NCI-H2029 (cell line): ENCODE results near the gene TMPRSS9.
A peak's percentile ranks its signal among the peaks of the same experiment; 100 is the strongest.
"Not testable (repeated sequence)": the region's sequence is repeated elsewhere in the genome, so short reads cannot be mapped to it uniquely, and the experiment has no call there.

Source experiments
- DNase-seq: peaks from one replicate; lab custom pipeline; 2025; lab: John Stamatoyannopoulos, UW

TMPRSS9 gene

GRCh38 chr19:2342656-2343288 is 17.3 kb upstream of the TMPRSS9 start:
- DNase-seq, result no peak

DNA sequence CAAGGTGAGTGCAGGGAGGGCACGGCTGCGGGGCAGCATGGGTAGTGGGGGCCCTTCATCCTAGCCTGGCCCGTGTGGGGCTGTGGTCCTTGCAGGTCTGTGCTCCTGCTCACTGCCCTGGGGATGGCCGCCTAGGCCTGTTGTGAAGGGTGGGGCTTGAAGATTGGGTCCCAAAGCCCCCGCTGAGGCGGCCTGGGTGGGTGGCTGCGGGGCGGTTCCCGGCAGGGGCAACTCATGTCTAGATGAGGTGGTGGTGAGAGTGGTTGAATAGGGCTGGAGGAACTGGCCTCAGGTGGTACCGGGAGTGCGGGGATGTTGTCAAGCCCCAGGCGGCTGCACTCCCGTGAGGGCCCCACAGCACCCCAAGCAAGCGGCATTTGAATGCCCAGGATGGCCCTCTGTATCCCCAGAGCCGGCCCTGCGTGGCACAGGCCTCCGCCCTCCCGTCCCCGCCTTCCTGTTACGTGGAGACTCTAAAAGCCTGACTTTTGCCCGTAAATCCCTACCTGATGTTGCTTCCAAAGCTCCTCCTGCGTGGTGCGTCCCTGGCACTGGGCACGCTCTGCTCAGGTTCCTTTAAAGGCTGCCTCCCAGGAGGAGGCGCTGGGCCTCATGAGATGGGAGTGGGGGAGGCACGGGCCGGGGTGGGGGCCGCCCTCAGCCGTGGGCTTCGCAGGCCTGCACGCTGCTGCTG is 16.6 kb upstream of the TMPRSS9 start:
- no peak for DNase-seq

DNA sequence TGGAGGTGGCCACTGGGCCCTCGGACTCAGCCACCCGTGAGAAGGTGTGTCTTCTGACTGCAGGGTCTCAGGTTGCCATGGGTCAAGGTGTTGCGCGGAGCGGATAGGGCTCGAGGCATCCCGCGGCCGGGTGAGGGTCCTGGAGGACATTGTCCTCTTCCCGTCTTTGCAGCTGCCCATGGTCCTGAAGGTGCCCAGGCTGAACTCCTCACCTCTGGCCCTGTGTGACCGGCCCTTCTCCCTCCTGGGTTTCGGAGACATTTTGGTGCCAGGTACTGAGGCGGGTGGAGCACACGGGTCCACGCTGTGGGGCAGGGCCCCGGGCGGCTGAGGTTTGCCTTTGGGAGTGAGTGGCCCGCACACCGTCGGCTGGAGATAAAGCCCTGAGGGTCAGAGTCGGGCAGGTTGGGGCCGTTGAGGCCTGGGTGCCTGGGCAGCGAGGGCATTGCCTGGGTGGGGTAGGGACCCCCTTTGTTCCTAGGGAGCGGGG is 15.6 kb upstream of the TMPRSS9 start:
- no peak for DNase-seq

DNA sequence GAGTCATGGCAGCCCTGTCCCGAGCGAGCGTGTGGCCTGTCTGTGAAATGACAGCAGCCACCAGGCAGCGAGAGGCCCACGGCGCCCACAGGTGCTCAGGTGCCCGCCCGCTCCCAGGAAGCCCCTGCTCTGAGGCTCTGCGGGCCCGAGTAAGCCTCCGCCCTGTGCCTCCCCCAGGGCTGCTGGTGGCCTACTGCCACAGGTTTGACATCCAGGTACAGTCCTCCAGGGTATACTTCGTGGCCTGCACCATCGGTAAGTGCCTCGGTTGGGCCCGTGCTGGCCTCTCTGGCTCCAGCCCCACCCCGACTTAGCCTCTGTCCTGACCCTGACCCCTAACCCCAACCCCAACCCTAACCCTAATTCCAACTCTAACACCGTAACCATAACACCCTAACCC is 15.0 kb upstream of the TMPRSS9 start:
- DNase-seq, result no peak

DNA sequence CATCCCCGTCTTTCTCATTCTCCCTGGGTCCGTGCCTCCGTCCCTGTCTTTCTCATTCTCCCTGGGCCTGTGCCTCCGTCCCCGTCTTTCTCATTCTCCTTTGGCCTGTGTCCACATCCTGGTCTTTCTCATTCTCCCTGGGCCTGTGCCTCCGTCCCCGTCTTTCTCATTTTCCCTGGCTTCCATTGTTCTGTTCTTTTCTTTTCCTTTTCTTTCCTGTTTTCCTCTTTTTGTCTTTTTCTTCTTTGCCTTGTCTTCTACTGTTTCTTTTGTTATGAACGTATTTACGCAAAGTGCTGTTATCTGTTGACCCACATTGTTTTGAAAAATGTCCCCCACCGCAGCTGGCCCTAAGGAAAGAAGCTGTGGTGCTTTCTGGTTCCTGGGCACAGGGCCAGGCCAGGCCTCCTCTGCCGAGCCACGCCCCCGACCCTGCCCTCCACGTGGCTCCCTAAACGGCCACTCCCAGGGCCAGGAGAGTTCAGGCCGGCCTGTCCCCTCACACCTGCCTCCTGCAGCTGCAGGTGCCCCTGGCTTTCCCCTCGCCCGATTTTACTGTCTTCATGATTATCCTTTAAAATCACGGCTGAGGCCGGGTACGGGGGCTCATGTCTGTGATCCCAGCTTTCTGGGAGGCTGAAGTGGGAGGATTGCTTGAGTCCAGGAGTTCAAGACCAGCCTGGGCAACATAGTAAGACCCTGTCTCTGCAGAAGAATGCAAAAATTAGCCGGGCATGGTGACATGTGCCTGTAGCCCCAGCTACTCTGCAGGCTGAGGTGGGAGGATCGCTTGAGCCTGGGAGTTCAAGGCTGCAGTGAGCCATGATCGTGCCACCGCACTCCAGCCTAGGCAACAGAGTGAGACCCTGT is 14.0 kb upstream of the TMPRSS9 start:
- peak; percentile 83 for DNase-seq

DNA sequence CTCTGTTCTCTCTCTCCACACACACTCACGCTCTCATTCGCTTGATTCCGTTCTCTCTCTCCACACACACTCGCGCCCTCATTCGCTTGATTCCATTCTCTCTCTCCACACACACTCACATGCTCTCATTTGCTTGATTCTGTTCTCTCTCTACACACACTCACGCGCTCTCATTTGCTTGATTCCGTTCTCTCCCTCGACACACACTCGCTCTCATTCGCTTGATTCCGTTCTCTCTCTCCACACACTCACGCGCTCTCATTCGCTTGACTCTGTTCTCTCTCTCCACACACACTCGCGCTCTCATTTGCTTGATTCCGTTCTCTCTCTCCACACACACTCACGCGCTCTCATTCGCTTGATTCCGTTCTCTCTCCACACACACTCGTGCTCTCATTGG is 10.2 kb upstream of the TMPRSS9 start:
- DNase-seq, result not testable (repeated sequence)

DNA sequence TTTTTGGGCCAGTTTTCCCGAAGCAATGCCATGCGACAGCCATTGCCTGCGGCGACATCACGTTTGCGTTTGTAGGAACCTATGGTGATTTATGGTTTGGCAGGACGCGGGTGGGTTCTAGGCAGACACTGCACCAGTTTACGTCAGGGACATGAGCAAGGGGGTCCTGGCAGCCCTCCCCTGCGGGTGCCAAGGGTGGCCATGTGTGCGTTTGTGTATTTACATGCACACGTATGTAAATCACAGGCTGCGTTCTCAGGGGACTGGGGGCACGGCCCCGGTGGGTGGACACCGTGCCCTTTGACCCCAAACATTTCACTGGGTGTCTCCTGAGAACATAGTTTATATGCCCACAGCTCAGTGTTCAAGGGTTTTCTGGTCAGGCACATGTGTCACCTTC is 9.4 kb upstream of the TMPRSS9 start:
- no peak for DNase-seq

- no peak for DNase-seq
Measured at GRCh38 chr19:2351591-2351990, 8.5 kb upstream of the TMPRSS9 start.

GRCh38 chr19:2352121-2352520 is 7.9 kb upstream of the TMPRSS9 start:
- no peak for DNase-seq

- no peak for DNase-seq
Measured at GRCh38 chr19:2353159-2353886, 6.7 kb upstream of the TMPRSS9 start.

- DNase-seq, result no peak
Measured at GRCh38 chr19:2353887-2354592, 6.0 kb upstream of the TMPRSS9 start.

DNA sequence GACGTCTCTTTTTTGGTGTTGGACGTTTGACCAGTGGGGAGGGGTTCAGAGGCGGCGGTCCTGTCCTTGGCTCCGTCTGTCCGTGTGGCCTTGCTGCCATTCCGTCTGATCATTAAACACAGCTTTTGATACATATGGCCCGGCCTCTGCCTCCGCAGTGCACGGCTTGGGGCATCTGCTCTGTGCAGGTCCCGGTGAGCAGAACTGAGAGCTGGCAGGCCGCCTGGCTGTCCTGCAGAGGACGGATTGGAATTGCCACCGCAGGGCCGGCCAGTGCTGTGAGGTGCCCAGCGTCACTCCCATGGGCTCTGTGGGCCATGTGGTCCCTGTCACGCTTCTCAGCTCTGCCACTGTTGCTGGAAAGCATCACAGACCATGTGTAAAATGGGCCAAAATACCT is 5.4 kb upstream of the TMPRSS9 start:
- no peak for DNase-seq

DNA sequence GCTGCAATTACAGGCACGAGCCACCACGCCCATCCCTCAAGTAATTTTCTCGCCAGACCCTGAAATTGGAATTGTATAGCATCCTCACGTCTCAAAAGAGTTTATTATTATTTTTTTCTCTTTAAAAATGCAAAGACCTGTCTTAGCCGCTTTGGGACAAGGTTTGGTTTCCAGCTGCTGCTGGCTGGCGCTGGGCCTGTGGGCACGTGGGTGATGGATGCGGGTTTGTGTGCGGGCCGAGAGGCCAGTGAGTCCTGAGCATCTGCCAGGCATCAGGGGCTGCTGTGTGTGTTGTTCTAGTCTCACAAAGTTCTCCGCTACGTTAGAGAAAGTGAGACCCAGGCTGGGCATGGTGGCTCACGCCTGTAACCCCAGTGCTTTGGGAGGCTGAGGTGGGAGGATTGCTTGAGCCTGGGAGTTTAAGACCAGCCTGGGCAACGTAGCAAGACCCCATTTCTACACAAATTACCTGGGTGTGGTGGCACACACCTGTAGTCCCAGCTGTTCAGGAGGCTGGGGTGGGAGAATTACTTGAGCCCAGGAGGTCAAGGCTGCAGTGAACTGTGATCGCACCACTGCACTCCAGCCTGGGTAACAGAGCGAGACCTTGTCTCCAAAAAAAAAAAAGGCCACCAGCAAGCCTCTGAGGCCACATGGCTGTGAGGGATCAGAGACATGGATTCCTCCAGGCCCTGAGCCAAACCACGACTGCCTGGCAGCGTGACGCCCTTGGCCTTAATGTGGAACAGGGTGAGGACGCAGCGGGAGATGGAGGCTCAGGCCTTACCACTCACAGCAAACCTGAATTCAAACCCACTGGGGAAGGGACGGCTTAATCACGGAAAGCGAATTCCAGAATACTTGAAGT is 4.7 kb upstream of the TMPRSS9 start:
- peak; percentile 26 for DNase-seq

DNA sequence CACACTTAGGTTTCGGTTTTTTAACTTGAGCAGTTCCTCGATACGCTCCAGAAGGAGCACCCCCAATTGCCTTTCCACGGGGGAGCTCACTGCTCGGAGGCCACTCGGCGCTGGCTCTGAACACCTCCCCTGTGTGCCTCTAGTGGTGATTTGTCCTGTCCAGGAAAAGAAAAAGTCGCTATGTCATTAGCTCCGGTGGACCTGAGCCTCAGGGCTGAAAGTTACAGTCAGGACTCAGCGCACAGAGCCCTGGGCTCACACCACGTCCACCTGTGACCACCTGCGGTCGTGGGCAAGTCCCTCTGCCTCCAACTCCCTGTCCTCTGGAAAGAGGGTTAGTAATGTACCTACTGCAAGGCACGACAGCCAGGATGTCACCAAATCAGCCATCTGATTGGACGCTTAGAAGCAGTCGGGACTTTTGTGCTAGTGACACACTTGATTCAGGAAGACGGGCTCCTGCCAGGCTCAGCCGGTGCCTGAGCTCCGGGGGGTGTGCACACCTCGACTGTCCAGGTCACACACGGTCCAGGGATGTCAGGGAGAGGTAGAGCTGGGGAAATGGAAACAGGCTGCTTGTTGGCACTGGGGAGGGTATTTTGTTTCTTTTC is 3.9 kb upstream of the TMPRSS9 start:
- no peak for DNase-seq

GRCh38 chr19:2357279-2358206 is 2.5 kb upstream of the TMPRSS9 start:
- DNase-seq, result no peak

DNA sequence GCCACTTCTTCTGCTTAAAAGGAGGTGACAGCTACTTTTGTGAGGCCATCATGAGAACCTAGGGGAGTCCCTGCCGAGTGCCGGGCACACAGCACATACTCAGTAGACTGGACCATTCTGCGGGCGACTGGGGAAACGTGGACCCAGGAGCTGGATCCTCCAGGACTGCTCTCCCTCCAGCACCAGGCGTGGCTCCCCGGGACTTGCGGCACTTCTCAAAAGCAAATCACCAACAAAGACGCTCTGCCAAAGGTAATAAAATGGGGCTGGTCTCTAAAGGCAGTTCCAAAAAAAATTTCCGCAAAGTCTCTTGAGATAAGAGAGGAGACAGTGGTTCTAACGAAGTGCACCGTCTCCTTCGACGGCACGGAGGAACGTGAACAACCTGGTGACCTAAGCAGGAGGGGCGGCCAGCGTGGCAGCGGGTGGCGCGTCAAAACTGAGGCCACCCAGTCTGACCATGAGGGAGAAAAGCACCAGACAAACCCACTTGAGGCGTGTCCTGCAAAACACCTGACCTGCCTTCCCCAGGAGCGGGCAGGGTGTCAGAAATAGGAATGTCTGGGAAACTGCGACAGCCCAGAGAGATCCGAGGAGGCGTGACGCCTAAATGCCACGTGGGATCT is 1.4 kb upstream of the TMPRSS9 start:
- no peak for DNase-seq

GRCh38 chr19:2360833-2361232 is 768 bp downstream of the TMPRSS9 start:
- DNase-seq, result no peak

DNA sequence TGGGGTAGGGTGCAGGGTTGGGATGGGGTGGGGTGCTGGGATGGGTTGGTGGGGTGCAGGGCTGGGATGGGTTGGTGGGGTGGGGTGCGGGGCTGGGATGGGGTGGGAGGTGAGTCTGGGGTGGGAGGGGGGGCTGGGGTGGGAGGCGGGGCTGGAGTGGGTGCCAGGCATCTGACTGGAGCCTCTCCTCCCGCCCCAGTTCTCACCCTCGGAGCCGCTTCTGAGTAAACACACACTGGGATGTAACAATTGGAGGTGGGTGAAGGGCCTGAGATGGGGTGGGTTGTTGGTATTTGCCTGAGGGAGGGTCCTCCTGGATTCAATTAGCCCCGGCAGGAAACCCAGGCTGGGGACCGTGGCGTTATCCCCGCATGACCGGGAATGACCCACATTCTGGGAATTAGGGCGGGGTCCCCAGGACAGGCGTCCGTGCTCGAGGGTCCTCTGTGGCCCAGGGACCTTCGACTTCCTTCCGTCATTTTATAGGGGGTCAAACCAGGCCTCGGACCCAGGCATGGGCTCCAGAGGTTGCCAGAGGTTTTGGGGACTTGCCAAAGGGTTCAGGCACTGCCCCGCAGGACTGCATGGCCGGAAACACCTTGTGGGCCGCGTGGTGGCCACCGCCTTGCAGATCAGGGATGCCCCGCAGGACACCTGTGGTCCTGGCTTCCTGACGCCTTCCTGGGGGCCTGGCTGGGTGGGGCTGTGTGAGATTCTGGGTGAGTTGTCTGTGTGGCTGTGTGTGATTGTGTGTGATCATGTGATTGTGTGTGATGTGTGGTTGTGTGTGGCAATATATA is 1.4 kb downstream of the TMPRSS9 start:
- DNase-seq, result no peak
